ENCODE data around the gene TRH. TPM values are rescaled to one million over a fixed set of nuclear protein-coding genes. Genes with fewer than 3 reads are reported as not detected.

TRH gene
- total RNA-seq, 4 donors from 2014 or later: not detected

- Histone ChIP-seq H3K9me3 (peaks cover 0 to under 1% (median 0%) of the 10 kb centered on the region in 4 donors), H3K36me3 (no peaks in the 10 kb centered on the region), H3K4me1 (peaks cover 0 to 20% (median 0%) of the 10 kb centered on the region in 4 donors), H3K4me3 (peak overlapping the region; percentile 7 to 48 (median 44)), H3K27ac (peak overlapping the region; percentile 24 to 92 (median 74)), H3K27me3 (no peaks in the 10 kb centered on the region)
- TF ChIP-seq EP300 (IDR thresholded peaks at IDR 0.05) (peak in 1 of 2 donors; percentile 64), POLR2A (IDR thresholded peaks at IDR 0.05) (peak in 1 of 2 donors; percentile 42)
- TF ChIP-seq, protein P1, sequence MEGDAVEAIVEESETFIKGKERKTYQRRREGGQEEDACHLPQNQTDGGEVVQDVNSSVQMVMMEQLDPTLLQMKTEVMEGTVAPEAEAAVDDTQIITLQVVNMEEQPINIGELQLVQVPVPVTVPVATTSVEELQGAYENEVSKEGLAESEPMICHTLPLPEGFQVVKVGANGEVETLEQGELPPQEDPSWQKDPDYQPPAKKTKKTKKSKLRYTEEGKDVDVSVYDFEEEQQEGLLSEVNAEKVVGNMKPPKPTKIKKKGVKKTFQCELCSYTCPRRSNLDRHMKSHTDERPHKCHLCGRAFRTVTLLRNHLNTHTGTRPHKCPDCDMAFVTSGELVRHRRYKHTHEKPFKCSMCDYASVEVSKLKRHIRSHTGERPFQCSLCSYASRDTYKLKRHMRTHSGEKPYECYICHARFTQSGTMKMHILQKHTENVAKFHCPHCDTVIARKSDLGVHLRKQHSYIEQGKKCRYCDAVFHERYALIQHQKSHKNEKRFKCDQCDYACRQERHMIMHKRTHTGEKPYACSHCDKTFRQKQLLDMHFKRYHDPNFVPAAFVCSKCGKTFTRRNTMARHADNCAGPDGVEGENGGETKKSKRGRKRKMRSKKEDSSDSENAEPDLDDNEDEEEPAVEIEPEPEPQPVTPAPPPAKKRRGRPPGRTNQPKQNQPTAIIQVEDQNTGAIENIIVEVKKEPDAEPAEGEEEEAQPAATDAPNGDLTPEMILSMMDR (IDR thresholded peaks at IDR 0.05): no peak
- DNase-seq (ENCODE audit: low spot score in 2 of 2): peak in 1 of 2 donors; percentile 38
- WGBS, 2 donors: 19 to 26% methylated on average over 6 of the region's 6 CpGs
These were observed 37.8 kb upstream of the TRH start for GRCh38 chr3:129936757-129937156.

GRCh38 chr3:129937717-129938116 lies 36.8 kb upstream of the TRH start:
- 85 to 88% methylated on average over 9 of the region's 9 CpGs for WGBS, 2 donors
- Histone ChIP-seq H3K36me3 (no peaks in the 10 kb centered on the region), H3K9me3 (no peaks in the 10 kb centered on the region), H3K4me1 (peaks cover 0 to 20% (median 0%) of the 10 kb centered on the region in 4 donors), H3K4me3 (no peak overlapping the region), H3K27me3 (no peaks in the 10 kb centered on the region), H3K27ac (peak overlapping the region in 2 of 4 donors; percentile 85 to 92)
- no peak for DNase-seq (ENCODE audit: low spot score in 2 of 2)
- no peak for TF ChIP-seq POLR2A (IDR thresholded peaks at IDR 0.05)
- TF ChIP-seq EP300 (IDR thresholded peaks at IDR 0.05): no peak
- TF ChIP-seq, protein P1 (IDR thresholded peaks at IDR 0.05): no peak

DNA sequence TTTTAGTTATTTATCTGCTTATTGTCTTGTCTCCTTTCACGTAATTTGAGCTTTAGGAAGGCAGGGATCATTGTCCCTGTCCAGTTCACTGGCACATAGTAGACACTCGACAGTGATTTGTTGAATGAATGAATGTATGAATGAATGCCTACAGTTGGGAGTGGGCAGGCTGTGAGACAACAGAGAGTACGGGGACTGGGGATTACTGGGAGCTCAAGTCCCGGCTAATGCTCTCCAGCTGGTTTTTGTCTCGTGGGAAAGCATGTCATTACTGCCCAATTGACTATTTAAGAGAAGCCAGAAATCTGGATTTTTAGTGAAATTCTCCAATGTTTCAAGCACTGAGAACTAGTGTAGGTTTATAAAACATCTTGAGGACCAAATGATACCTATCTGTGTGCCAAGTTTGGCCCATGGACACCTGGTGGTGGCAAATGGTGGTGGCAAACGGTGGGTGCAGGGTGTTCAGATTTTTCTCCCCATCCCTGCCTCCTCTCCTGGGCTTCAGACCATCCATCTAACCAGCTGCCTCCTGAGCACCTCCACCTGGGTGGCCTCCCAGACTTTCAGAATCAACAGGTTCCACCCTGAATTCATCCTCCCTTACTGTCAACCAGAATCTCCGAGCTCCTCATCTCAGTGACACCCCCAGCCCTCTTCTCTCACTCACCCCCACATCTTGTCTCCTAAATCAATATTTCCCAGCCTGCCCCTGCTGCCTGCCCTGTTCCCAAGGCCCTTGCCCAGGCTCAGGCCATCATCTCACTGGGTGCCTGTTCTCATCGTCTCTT lies 36.2 kb upstream of the TRH start:
- 84% methylated on average over 8 of the region's 8 CpGs for WGBS, 2 donors
- no peaks in the 10 kb centered on the region for H3K9me3 ChIP-seq
- no peaks in the 10 kb centered on the region for H3K27me3 ChIP-seq
- H3K4me1 ChIP-seq: peaks cover 0 to 20% (median 0%) of the 10 kb centered on the region in 4 donors
- no peak for DNase-seq (ENCODE audit: low spot score in 2 of 2)
- H3K4me3 ChIP-seq: no peak overlapping the region
- no peak overlapping the region for H3K27ac ChIP-seq
- TF ChIP-seq, protein P1 (IDR thresholded peaks at IDR 0.05): peak in 1 of 5 experiments; percentile 4
- no peak for TF ChIP-seq EP300 (IDR thresholded peaks at IDR 0.05)
- no peak for TF ChIP-seq POLR2A (IDR thresholded peaks at IDR 0.05)
- H3K36me3 ChIP-seq: no peaks in the 10 kb centered on the region

DNA sequence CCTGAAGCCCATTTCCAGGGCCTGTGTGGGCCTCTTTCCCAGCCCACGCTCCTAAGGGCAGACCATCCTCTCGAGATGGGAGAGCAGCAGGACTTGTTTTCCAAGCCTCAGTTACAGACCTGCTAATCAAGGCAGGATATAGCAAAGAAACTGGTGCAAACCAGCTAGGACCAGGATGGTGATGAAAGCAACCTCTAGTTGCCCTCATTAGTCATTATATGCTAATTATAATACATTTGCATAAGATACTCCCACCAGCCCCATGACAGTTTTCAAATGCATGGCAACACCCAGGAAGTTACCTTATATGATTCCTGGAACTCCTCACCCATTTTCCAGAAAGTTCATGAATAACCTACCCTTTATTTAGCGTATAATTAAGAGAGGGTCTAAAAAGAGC lies 34.4 kb upstream of the TRH start:
- Histone ChIP-seq H3K4me1 (peaks cover 0 to 16% (median 0%) of the 10 kb centered on the region in 4 donors), H3K27ac (no peak overlapping the region), H3K27me3 (no peaks in the 10 kb centered on the region), H3K9me3 (no peaks in the 10 kb centered on the region), H3K4me3 (no peak overlapping the region), H3K36me3 (no peaks in the 10 kb centered on the region)
- no peak for TF ChIP-seq POLR2A (IDR thresholded peaks at IDR 0.05)
- TF ChIP-seq, protein P1 (IDR thresholded peaks at IDR 0.05): no peak
- no peak for TF ChIP-seq EP300 (IDR thresholded peaks at IDR 0.05)
- 85 to 88% methylated on average over 3 of the region's 3 CpGs for WGBS, 2 donors
- DNase-seq (ENCODE audit: low spot score in 2 of 2): no peak

GRCh38 chr3:129942296-129942695 lies 32.2 kb upstream of the TRH start:
- H3K4me1 ChIP-seq: peaks cover 0 to 7% (median 0%) of the 10 kb centered on the region in 4 donors
- peak; percentile 26 to 74 for DNase-seq (ENCODE audit: low spot score in 2 of 2)
- WGBS, 2 donors: 11 to 17% methylated on average over 7 of the region's 7 CpGs
- no peak overlapping the region for H3K27ac ChIP-seq
- no peaks in the 10 kb centered on the region for H3K27me3 ChIP-seq
- H3K9me3 ChIP-seq: peaks cover 0 to 7% (median 0%) of the 10 kb centered on the region in 4 donors
- H3K4me3 ChIP-seq: no peak overlapping the region
- no peaks in the 10 kb centered on the region for H3K36me3 ChIP-seq
- TF ChIP-seq, protein P1 (IDR thresholded peaks at IDR 0.05): peak; percentile 56 to 89 (median 77)
- TF ChIP-seq EP300 (IDR thresholded peaks at IDR 0.05) (no peak), POLR2A (IDR thresholded peaks at IDR 0.05) (no peak)

All from tibial nerve (tissue), 4 donors.